ENCODE results near the gene TBX1.
"Not testable (repeated sequence)": the region's sequence is repeated elsewhere in the genome, so short reads cannot be mapped to it uniquely, and the experiment has no call there.

Gene TBX1

GRCh38 chr22:19723232-19723982 lies 37.2 kb upstream of the TBX1 start, which contains the start of gene GP1BB:
GP1BB (plus strand) TSS chr22:19723539; CDS start chr22:19723570, 31 bp downstream.
- DNase-seq: no peak

DNA sequence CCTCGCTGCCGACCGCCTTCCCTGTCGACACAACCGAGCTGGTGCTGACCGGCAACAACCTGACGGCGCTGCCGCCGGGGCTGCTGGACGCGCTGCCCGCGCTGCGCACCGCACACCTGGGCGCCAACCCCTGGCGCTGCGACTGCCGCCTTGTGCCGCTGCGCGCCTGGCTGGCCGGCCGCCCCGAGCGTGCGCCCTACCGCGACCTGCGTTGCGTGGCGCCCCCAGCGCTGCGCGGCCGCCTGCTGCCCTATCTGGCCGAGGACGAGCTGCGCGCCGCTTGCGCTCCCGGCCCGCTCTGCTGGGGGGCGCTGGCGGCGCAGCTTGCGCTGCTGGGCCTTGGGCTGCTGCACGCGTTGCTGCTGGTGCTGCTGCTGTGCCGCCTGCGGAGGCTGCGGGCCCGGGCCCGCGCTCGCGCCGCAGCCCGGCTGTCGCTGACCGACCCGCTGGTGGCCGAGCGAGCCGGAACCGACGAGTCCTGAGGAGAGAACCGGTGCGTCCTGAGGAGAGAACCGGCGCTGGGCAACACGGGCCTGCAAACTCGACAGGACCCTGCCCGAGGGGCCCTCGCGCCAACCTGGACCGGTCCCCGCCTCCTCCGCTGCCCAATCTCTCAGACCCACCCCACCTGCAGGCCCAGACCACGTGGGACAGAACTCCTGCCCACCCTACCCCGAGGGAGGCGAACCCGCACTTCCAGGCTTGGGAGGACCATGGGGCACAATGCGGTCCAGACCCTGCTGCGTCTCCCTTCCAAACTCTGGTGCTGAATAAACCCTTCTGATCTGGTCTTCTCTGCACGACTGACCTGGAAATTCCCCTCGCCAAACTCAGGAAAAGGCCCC lies 36.4 kb upstream of the TBX1 start:
- no peak for DNase-seq

DNA sequence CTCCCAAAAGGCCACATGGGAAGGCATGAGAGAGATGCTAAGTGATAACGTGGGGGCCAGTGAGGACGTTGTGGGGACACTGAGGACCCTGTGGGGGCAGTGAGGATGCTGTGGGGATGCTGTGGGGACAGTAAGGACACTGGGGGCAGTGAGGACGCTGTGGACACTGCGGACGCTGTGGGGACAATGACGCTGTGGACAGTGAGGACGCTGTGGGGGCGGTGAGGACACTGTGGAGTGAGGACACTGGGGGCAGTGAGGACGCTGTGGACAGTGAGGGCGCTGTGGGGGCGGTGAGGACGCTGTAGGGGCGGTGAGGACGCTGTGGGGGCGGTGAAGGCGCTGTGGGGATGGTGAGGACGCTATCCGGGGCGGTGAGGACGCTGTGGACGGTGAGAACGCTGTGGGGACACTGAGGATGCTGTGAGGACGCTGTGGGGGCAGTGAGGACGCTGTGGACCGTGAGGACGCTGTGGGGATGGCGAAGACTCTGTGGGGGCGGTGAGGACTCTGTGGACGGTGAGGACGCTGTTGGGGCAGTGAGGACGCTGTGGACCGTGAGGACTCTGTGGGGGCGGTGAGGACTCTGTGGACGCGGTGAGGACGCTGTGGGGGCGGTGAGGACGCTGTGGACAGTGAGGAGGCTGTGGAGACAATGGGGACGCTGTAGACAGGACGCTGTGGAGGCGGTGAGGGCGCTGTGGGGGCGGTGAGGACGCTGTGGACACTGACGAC lies 35.5 kb upstream of the TBX1 start:
- DNase-seq: no peak

GRCh38 chr22:19726064-19726788 lies 34.4 kb upstream of the TBX1 start:
- not testable (repeated sequence) for DNase-seq

- no peak for DNase-seq
Observed at GRCh38 chr22:19727310-19728150, 33.0 kb upstream of the TBX1 start.

- no peak for DNase-seq
Observed at GRCh38 chr22:19728271-19728670, 32.3 kb upstream of the TBX1 start.

DNA sequence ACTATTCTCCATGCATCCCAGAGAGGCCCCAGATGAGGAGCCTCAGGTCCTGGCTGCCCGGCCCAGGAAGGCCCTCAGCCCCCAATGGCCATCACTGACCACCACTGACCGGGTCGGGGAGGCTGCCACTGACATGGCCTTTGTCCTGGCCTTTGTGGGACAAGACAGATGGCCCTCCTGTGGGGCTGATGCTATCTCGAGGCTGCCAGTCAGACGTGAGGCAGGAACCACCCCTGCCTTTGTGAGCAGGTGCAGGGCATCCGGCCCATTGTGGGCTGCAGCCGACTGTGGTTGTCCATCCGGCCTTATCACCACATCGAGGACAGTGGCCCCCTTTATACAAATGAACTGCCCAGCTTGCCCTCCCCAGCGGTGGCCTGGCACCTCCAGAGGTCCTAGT lies 31.7 kb upstream of the TBX1 start:
- DNase-seq: no peak

GRCh38 chr22:19729507-19729906 lies 31.1 kb upstream of the TBX1 start:
- no peak for DNase-seq

DNA sequence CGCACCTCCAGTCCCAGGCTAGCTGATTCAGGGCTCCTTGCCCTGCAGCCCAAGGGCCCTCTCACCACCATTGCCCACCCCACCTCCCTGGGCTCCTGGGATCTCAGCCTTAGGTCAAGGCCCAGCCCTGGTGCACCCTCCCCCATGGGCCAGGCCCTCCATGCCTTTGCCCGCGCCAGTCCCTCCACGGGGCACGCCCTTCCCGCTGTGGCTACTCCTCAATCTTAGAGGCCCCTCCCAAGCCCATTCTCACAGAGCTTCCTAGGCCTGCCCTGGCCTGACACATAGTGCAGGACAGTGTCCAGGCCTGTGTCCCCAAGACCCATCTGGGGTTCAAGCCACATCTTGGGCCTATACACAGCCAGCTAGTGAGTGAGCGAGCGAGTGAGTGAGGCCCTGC lies 30.4 kb upstream of the TBX1 start:
- no peak for DNase-seq

GRCh38 chr22:19730655-19731360 lies 29.8 kb upstream of the TBX1 start:
- peak; percentile 63 for DNase-seq

GRCh38 chr22:19731361-19732135 lies 29.0 kb upstream of the TBX1 start:
- no peak for DNase-seq

DNA sequence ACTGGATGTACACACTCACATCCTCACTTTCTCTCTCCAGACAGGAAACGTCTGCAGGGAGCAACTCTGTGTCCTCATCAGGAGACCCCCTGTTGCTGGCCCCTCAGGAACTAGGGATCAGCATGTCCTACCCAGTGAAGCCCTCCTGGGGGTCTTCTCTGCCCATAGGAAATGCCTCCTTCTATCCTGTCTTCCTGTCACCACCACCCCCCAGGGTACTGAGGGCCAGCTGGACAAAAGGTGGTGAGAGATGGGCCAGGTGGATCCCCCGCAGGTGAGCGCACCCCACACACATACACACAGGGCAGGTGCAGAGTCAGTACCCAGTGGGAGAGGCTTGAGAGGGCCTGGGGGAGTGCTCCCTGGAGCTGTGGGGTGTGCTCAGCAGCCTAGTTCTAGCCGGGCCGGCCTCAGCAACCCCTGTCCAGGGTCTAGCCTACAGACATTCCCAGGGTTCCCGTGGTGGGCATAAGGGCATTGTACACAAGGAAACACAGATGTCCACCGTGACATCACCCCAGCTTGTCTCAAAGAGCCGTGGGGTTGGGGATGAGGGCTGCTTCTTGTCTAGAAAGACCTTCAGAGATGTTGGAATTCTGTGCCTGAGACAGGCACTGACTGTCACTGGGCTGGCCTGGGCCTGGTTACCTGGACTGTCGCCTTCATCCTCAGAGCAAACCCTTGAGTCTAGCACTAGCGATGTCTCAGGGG lies 28.0 kb upstream of the TBX1 start:
- no peak for DNase-seq

DNA sequence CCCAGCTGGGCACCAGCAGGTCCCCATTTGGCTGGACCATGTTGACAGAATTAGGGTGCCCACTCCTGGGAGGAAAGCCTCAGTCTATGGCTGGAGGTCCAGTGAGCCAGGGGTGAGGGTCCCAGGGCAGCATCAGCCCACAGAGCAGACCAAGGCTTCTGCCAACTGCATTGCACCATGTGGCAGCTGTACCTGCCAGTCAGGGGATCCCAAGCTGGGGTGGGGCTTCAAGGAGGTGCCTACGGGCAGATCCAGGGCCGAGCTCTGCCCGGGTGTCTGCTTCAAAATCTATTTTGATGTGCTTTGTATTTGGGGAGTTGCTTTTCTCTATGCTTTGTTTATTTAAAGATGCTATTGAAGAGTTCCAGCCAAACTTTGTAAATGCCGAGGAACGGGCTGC lies 26.8 kb upstream of the TBX1 start:
- no peak for DNase-seq

DNA sequence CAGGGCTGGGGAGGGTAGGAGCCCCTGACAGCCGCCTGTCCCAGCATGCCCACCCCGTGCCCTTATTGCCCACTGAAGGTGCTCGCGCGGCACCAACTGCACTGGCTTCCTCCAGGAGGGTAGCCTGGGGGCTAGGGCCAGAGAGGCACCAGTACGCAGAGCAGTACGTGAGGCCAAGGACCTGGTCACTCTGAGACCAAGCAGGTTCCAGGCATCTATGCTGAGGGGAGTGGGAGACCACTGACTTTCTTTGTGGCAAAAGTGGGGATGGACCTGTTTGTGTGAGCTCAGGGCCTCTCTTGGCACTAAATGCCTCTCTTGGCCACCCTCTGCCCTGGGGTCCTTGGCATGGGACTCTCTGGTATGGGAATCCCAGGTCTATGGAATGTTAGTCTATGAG lies 26.4 kb upstream of the TBX1 start:
- no peak for DNase-seq

DNA sequence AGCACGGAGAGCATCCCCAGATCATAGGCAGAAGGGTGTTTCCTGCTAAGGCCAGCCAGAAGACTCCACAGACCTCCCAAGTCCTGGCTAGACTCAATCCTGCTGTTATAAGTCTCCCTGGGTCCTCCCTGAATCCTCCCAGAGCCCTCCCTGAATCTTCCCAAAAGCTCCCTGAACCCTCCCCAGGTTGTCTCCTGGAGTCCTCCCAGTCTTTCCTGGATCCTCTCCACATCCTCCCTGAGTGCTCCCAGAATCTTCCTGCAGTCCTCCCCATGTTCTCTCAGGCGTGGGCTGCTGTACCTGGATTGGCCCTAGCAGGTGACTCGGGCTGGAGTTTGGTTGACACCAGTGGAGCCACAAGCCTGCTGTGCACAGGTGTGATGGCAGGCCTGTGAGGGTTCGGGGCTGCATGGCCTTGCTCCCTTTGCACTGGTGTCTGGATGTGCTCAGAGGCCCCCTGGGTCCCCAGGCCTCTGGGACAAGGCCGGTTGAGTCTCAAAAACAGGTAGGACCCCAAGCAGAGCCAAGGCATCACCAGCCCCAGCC lies 25.7 kb upstream of the TBX1 start:
- DNase-seq: no peak

- no peak for DNase-seq
Observed at GRCh38 chr22:19735665-19736510, 24.7 kb upstream of the TBX1 start.

GRCh38 chr22:19737846-19738663 lies 22.5 kb upstream of the TBX1 start:
- DNase-seq: no peak
